Stimulated activated naive CD8-positive, alpha-beta T cell treated with anti-CD3 and anti-CD28 coated beads, Interleukin-15, amount 100 ng/mL, for 72 hours (primary cell): Measurements from ENCODE around the gene PIK3IP1.

Experiments used
- ATAC-seq: fragments of 150-1000 bp; cut with Tn5 transposase; 2 replicates; pipeline ENCODE4 v1.10.0; 2021; ENCODE audit warnings: mild to moderate bottlenecking, moderate library complexity
- DNase-seq, 2 donors: peaks; one replicate each; pipeline ENCODE4 v3.0.0; 2021 to 2022
- H3K27ac Mint-ChIP-seq, 2 donors: one replicate each; pipeline ENCODE4 v1.8.0; 2022; ENCODE audit warnings: mild to moderate bottlenecking in 2 of 2, mixed read lengths in 2 of 2, moderate library complexity in 2 of 2
- H3K27me3 Mint-ChIP-seq: one replicate; pipeline ENCODE4 v1.8.0; 2022; ENCODE audit warnings: mixed read lengths
- H3K4me1 Mint-ChIP-seq: one replicate; pipeline ENCODE4 v1.8.0; 2022; ENCODE audit warnings: mild to moderate bottlenecking, mixed read lengths
- H3K4me3 Mint-ChIP-seq, 2 donors: one replicate each; pipeline ENCODE4 v1.8.0; 2022; ENCODE audit warnings: mild to moderate bottlenecking in 2 of 2, mixed read lengths in 2 of 2, moderate library complexity in 1 of 2
- H3K9me3 Mint-ChIP-seq, 2 donors: one replicate each; pipeline ENCODE4 v1.8.0; 2022; ENCODE audit warnings: mixed read lengths in 2 of 2

Gene PIK3IP1, protein sequence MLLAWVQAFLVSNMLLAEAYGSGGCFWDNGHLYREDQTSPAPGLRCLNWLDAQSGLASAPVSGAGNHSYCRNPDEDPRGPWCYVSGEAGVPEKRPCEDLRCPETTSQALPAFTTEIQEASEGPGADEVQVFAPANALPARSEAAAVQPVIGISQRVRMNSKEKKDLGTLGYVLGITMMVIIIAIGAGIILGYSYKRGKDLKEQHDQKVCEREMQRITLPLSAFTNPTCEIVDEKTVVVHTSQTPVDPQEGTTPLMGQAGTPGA

GRCh38 chr22:31292236-31292989, at the start of gene PIK3IP1:
Gene PIK3IP1 (minus strand): TSS chr22:31292488. CDS start chr22:31292344, 144 bp downstream.
- Mint-ChIP-seq H3K27ac (peak within 1 kb of the TSS; percentile 97), H3K9me3 (no peaks in the 10 kb centered on the region), H3K4me1 (peaks cover 71% of the 10 kb centered on the region), H3K4me3 (peak within 1 kb of the TSS; percentile 91 to 99), H3K27me3 (no peaks in the 10 kb centered on the region)
- peak; percentile 79 to 87 for DNase-seq
- peak; percentile 71 for ATAC-seq

DNA sequence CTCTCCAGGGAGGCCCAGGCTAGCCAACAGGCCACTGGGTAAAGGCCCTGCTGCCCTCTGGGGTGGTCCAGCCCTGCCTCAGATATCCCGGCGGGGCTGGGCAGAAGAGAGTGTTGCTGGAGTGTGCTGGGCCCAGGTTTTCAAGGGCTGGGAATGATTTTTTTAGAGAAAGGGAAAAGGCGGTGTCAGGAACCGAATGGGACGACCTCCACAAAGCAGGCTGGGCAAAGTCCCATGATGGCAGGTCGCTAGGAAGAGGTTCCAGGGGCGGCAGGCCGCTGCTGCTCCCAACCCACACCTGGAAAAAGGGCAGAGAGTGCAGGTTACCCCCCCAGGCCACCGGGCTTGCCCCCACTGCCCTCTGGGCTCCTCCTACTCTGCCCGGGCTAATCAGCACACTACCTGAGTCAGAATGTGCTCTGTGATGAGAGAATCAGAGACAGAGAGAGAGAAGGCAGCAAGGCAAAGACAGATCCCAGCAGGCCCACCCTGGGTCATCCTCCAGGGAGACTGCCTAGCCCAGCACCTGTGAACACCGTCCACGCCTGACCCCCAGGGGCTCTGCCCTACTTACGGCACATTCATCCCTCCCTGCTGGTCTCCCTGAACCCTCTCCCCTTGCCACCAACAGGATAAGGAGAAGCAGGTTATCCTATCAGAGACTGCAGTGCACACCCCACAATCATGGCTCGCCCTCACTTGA, 49.2 kb upstream of the PIK3IP1 start:
- DNase-seq (no peak), ATAC-seq (no peak)
- Mint-ChIP-seq H3K9me3 (no peaks in the 10 kb centered on the region), H3K4me1 (peaks cover 83% of the 10 kb centered on the region), H3K4me3 (peak overlapping the region; percentile 83 to 98), H3K27ac (peak overlapping the region; percentile 75 to 98), H3K27me3 (no peaks in the 10 kb centered on the region)

DNA sequence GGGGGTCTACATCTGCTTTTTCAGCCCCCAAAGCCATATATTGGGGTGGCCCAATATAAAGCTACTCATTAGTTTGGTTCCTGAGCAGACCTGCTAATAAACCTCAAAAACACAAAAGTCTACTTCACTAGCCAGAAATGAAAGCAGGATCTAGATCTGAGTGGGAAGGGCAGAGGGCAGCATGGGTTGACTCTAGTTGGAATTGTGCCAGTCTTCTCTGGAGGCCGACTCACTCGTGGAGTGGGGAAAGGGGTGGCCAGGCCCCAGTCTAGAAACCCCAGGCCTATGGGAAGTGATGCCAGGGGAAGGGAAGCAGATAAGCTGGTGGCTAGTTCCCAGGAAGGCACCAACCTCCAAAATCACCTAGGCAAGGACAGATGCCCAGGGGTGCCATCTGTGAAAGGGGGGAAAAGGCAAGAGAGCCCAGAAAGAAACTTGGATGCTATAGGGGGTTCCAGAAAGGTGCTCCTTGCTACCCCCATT, 48.5 kb upstream of the PIK3IP1 start:
- Mint-ChIP-seq H3K4me3 (peak overlapping the region in 1 of 2 donors; percentile 13), H3K9me3 (no peaks in the 10 kb centered on the region), H3K4me1 (peaks cover 87% of the 10 kb centered on the region), H3K27ac (peak overlapping the region in 1 of 2 donors; percentile 79), H3K27me3 (no peaks in the 10 kb centered on the region)
- ATAC-seq (no peak), DNase-seq (no peak)

GRCh38 chr22:31340360-31340759, 48.1 kb upstream of the PIK3IP1 start:
- Mint-ChIP-seq H3K9me3 (no peaks in the 10 kb centered on the region), H3K27me3 (no peaks in the 10 kb centered on the region), H3K4me3 (peak overlapping the region in 1 of 2 donors; percentile 9), H3K4me1 (peaks cover 92% of the 10 kb centered on the region), H3K27ac (peak overlapping the region; percentile 43 to 79)
- no peak for ATAC-seq
- no peak for DNase-seq

GRCh38 chr22:31339148-31339832, 47.0 kb upstream of the PIK3IP1 start:
- Mint-ChIP-seq H3K4me1 (peaks cover 95% of the 10 kb centered on the region), H3K27ac (peak overlapping the region; percentile 57 to 89)

GRCh38 chr22:31337178-31337577, 44.9 kb upstream of the PIK3IP1 start:
- H3K9me3 Mint-ChIP-seq: no peaks in the 10 kb centered on the region
- DNase-seq (no peak), ATAC-seq (peak; percentile 78)
- H3K27ac Mint-ChIP-seq: peak overlapping the region; percentile 24 to 63
- H3K27me3 Mint-ChIP-seq: no peaks in the 10 kb centered on the region
- H3K4me1 Mint-ChIP-seq: peaks cover 93% of the 10 kb centered on the region
- H3K4me3 Mint-ChIP-seq: no peak overlapping the region

More at GRCh38 chr22:31339148-31339832, 47.0 kb upstream of the PIK3IP1 start:
- ATAC-seq: no peak
- no peaks in the 10 kb centered on the region for H3K9me3 Mint-ChIP-seq
- DNase-seq: no peak
- H3K4me3 Mint-ChIP-seq: no peak overlapping the region
- no peaks in the 10 kb centered on the region for H3K27me3 Mint-ChIP-seq

GRCh38 chr22:31334329-31334728, 42.0 kb upstream of the PIK3IP1 start:
- Mint-ChIP-seq H3K27me3 (no peaks in the 10 kb centered on the region), H3K9me3 (no peaks in the 10 kb centered on the region), H3K4me1 (peaks cover 84% of the 10 kb centered on the region), H3K4me3 (no peak overlapping the region), H3K27ac (peak overlapping the region in 1 of 2 donors; percentile 64)
- ATAC-seq: no peak
- no peak for DNase-seq

DNA sequence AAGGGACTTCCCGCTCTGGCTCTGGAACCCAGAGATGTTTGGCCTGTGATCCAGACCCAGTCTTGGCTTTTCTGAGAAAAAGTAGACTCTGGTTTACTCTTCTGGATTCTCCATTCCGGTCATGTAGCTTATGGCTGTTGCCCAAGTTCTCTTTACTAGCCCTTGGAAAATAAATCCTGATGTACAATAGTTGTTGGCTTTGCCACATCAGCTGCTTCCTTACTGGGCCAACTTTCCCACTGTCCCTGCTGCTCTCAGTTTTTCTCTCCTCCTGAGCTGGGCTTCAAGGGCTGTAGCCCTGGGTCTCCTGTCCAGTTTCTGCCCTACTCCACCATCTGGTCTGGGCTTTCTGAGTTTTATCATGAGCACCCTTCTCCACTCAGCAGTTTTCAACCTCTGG, 41.4 kb upstream of the PIK3IP1 start:
- Mint-ChIP-seq H3K4me1 (peaks cover 83% of the 10 kb centered on the region), H3K4me3 (no peak overlapping the region), H3K9me3 (no peaks in the 10 kb centered on the region), H3K27ac (peak overlapping the region; percentile 38 to 94), H3K27me3 (no peaks in the 10 kb centered on the region)
- DNase-seq (no peak), ATAC-seq (no peak)

DNA sequence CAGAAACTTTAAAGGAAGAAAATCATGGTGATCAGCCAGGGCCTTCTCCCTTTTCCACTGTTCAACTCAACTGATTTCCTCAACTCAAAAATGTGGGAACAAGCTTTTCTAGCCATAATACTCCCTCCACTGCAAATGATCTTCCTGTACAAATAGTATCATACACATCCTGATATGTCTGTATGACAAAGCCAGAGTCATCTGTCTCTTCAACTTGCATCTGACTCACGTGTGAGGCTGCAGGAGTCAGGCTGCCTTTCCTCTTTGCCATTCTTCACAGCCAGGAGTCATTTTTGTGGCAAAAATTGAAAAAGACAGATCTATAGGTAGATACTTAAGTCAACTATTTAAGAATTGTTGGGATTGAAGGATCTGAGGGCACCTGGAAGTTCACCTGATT, 40.6 kb upstream of the PIK3IP1 start:
- H3K27ac Mint-ChIP-seq: peak overlapping the region in 1 of 2 donors; percentile 94
- DNase-seq: no peak
- no peaks in the 10 kb centered on the region for H3K27me3 Mint-ChIP-seq
- no peak for ATAC-seq
- H3K9me3 Mint-ChIP-seq: no peaks in the 10 kb centered on the region
- peaks cover 83% of the 10 kb centered on the region for H3K4me1 Mint-ChIP-seq
- no peak overlapping the region for H3K4me3 Mint-ChIP-seq

GRCh38 chr22:31332010-31332409, 39.7 kb upstream of the PIK3IP1 start:
- DNase-seq (no peak), ATAC-seq (no peak)
- Mint-ChIP-seq H3K4me3 (no peak overlapping the region), H3K9me3 (no peaks in the 10 kb centered on the region), H3K4me1 (peaks cover 75% of the 10 kb centered on the region), H3K27me3 (no peaks in the 10 kb centered on the region), H3K27ac (no peak overlapping the region)

DNA sequence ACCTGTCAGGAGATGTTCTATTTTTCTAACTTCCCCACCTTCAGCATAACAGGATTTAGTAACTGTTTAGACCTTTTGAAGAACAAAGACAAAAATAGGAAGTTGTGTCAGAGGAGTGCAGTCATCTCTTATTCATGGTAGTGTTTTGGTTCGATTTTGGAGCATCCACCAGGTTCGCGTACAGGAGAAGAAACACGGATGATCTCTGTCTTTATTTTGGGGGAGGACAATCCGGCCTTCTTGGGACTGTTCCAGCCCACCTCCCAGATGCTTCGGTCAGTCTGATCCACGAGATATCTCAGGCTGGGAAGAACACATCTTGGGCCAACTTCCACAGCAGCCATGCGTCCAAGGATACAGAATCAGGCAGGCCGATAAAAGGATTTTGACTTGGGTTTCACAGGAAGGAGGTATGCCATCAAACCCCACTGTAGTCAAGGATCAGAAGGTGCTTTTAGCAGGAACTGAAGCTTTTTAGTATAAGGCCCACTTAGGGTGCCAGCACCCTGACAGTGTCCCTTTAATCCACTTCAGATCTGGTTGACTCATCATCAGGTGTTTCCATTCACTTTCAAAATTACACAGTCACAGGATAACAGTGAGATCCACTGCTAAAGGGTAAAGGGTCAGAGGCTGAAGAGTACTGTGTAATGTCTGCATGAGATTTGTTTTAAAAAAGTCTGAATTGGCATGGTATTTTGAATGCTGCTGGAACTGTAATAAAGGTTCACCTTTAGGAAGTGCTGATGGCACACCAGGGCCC, 37.3 kb upstream of the PIK3IP1 start:
- ATAC-seq: peak; percentile 94
- Mint-ChIP-seq H3K27ac (peak overlapping the region; percentile 16 to 74), H3K27me3 (no peaks in the 10 kb centered on the region), H3K9me3 (no peaks in the 10 kb centered on the region), H3K4me1 (peaks cover 56% of the 10 kb centered on the region), H3K4me3 (no peak overlapping the region)
- DNase-seq: no peak

- H3K4me1 Mint-ChIP-seq: peaks cover 55% of the 10 kb centered on the region
- peak overlapping the region in 1 of 2 donors; percentile 78 for H3K27ac Mint-ChIP-seq
- no peak overlapping the region for H3K4me3 Mint-ChIP-seq
- H3K27me3 Mint-ChIP-seq: no peaks in the 10 kb centered on the region
- ATAC-seq (no peak), DNase-seq (no peak)
- no peaks in the 10 kb centered on the region for H3K9me3 Mint-ChIP-seq
Measured at GRCh38 chr22:31329029-31329428, 36.7 kb upstream of the PIK3IP1 start.

GRCh38 chr22:31328544-31328960, 36.3 kb upstream of the PIK3IP1 start:
- DNase-seq: no peak
- no peak overlapping the region for H3K27ac Mint-ChIP-seq
- H3K4me3 Mint-ChIP-seq: no peak overlapping the region
- no peak for ATAC-seq
- H3K9me3 Mint-ChIP-seq: no peaks in the 10 kb centered on the region
- H3K27me3 Mint-ChIP-seq: no peaks in the 10 kb centered on the region
- H3K4me1 Mint-ChIP-seq: peaks cover 55% of the 10 kb centered on the region

DNA sequence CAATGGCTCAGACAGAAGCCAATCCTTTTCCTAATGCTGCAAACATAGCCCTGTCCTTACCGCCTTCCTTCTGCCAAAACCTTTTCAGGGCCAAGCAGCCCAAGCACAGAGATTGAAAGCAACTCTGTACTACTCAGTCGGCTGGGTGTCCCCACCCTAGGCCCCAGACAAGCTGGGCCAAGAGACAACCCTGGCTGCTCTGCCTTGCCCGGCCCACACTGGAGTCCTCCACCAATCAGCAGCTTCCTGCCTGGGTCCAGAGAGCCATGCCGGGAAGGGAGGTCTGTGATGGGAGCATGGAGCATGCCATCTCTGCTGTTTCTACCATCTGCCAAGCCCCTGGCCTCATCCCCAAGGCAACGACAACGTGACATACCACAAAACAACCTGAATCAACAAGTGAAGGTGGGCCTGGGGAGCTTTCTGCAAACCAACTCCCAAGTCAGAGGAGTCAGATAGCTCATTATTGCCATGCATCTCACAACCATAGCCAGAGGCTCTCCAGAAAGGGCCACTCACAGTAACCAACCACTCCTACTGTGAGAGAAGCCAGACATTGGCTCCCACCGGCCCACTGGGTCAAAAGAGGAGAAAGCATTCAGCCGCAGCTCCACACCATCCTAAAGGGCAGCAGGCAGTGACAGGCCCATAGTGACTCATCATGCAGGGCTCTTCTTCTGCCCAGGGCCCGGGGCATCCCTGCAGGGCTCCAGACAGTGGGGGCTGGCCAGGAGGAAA, 35.7 kb upstream of the PIK3IP1 start:
- Mint-ChIP-seq H3K4me1 (peaks cover 55% of the 10 kb centered on the region), H3K27ac (peak overlapping the region in 1 of 2 donors; percentile 80), H3K27me3 (no peaks in the 10 kb centered on the region), H3K9me3 (no peaks in the 10 kb centered on the region), H3K4me3 (peak overlapping the region in 1 of 2 donors; percentile 35)
- DNase-seq (no peak), ATAC-seq (no peak)
